GM23248 (cell line): Measurements from ENCODE around the gene EEF2K. TPM values are rescaled to one million over a fixed set of nuclear protein-coding genes. Genes with fewer than 3 reads are reported as not detected.

Experiments
- DNase-seq: peaks from one replicate; pipeline ENCODE4 v3.0.0-alpha.2; 2015
- H2AFZ ChIP-seq: fragments of 200-600 bp; sonication (generic); 2 replicates; pipeline ENCODE4 v1.6.1; 2016; ENCODE audit warnings: antibody characterized with exemption
- H3F3A ChIP-seq: fragments of 200-600 bp; sonication (generic); 2 replicates; pipeline ENCODE4 v1.6.1; 2016; ENCODE audit warnings: mild to moderate bottlenecking, antibody characterized with exemption, mixed run types; ENCODE audit not compliant: insufficient read depth
- H3K27ac ChIP-seq: fragments of 200-600 bp; sonication (generic); 2 replicates; pipeline ENCODE4 v1.5.1; 2016; ENCODE audit warnings: mild to moderate bottlenecking
- H3K27me3 ChIP-seq: fragments of 200-600 bp; sonication (generic); replicated peaks from 2 replicates; pipeline ENCODE4 v1.6.1; 2016; ENCODE audit warnings: mild to moderate bottlenecking; ENCODE audit not compliant: insufficient read depth
- H3K36me3 ChIP-seq: fragments of 200-600 bp; sonication (generic); 2 replicates; pipeline ENCODE4 v1.6.1; 2016; ENCODE audit warnings: low read depth, mild to moderate bottlenecking
- H3K4me1 ChIP-seq: fragments of 200-600 bp; sonication (generic); 2 replicates; pipeline ENCODE4 v1.6.1; 2016; ENCODE audit warnings: mild to moderate bottlenecking; ENCODE audit not compliant: insufficient read depth
- H3K4me2 ChIP-seq: fragments of 200-600 bp; sonication (generic); one replicate; pipeline ENCODE4 v1.6.1; 2016; ENCODE audit warnings: mild to moderate bottlenecking; ENCODE audit not compliant: unreplicated experiment
- H3K4me3 ChIP-seq: fragments of 200-600 bp; sonication (generic); 2 replicates; pipeline ENCODE4 v1.5.1; 2016; ENCODE audit warnings: mild to moderate bottlenecking
- H3K79me2 ChIP-seq: fragments of 200-600 bp; sonication (generic); 2 replicates; pipeline ENCODE4 v1.6.1; 2016; ENCODE audit warnings: mild to moderate bottlenecking; ENCODE audit not compliant: insufficient read depth
- H3K9ac ChIP-seq: fragments of 200-600 bp; sonication (generic); 2 replicates; pipeline ENCODE4 v1.6.1; 2016; ENCODE audit warnings: mild to moderate bottlenecking
- H3K9me2 ChIP-seq: fragments of 200-600 bp; sonication (generic); 2 replicates; pipeline ENCODE4 v1.6.1; 2016; ENCODE audit warnings: mixed run types, mild to moderate bottlenecking, moderate library complexity; ENCODE audit not compliant: insufficient read depth
- H3K9me3 ChIP-seq: fragments of 200-600 bp; sonication (generic); one replicate; pipeline ENCODE4 v1.6.1; 2017; ENCODE audit warnings: low read depth
- H4K20me1 ChIP-seq: fragments of 200-600 bp; sonication (generic); 2 replicates; pipeline ENCODE4 v1.6.0; 2016; ENCODE audit not compliant: insufficient read depth
- EZH2 ChIP-seq: fragments of 200-600 bp; sonication (generic); IDR thresholded peaks from 2 replicates; pipeline ENCODE4 v1.6.1; 2018; ENCODE audit warnings: antibody characterized with exemption, mild to moderate bottlenecking; ENCODE audit not compliant: insufficient read depth, poor library complexity, severe bottlenecking
- EZH2phosphoT487 ChIP-seq: fragments of 200-600 bp; sonication (generic); IDR thresholded peaks from 2 replicates; pipeline ENCODE4 v1.6.1; 2018; ENCODE audit warnings: antibody characterized with exemption, moderate library complexity, mild to moderate bottlenecking, low read depth; ENCODE audit not compliant: insufficient read depth
- WGBS, 2 experiments: methylation state at CpG; one replicate each; pipeline ENCODE4 v1.1.6; 2015 to 2017; ENCODE audit warnings: low lambda C conversion rate in 2 of 2, low coverage in 1 of 2; ENCODE audit errors: missing lambda C conversion rate in 2 of 2; 5-methylcytosine and 5-hydroxymethylcytosine counted together
- in situ Hi-C: fragments of 300-500 bp; cut with MboI; formaldehyde crosslinking; loops from 2 replicates; pipeline ENCODE4 v1.15.0; 2020
- polyA plus RNA-seq: library from polyadenylated mRNA; unstranded; fragments of >200 nt; fragmentation: Nextera tagmentation; extraction: Ambion mirVana; gene quantifications from 2 replicates; pipeline ENCODE4 v1.2.1, GENCODE V29; 2016
- total RNA-seq: library from RNA; depleted of rRNA; stranded (reverse); fragments of >200 nt; shearing (Covaris generic); gene quantifications from 2 replicates; pipeline ENCODE4 v1.2.3, GENCODE V29; 2014

Gene EEF2K
- total and polyA plus RNA-seq, 2 experiments from 2014 or later, result 8.7 to 16.6 TPM

- Histone ChIP-seq H3K4me1 (no peaks in the 10 kb centered on the region; the same call in 1 of the 2 replicates), H3K27ac (no peak overlapping the region), H3F3A (peaks cover 11% of the 10 kb centered on the region; the same call in 1 of the 2 replicates), H3K27me3 (no peaks in the 10 kb centered on the region), H3K9ac (no peak overlapping the region), H2AFZ (no peak overlapping the region), H3K36me3 (no peaks in the 10 kb centered on the region), H3K4me3 (no peak overlapping the region), H3K4me2 (no peak overlapping the region), H3K79me2 (no peaks in the 10 kb centered on the region), H3K9me3 (no peaks in the 10 kb centered on the region), H4K20me1 (no peaks in the 10 kb centered on the region), H3K9me2 (no peaks in the 10 kb centered on the region)
- TF ChIP-seq EZH2phosphoT487 (no peak), EZH2 (no peak)
- no peak for DNase-seq
- in situ Hi-C loops, result no loop called here
- 90 to 91% methylated on average over 11 of the region's 11 CpGs for WGBS, 2 experiments
These were observed 87.3 kb downstream of the EEF2K start for GRCh38 chr16:22293137-22294106.

- Histone ChIP-seq H3K9ac (peak overlapping the region; percentile 78), H3K36me3 (no peaks in the 10 kb centered on the region), H3F3A (peaks cover 19% of the 10 kb centered on the region), H3K4me1 (no peaks in the 10 kb centered on the region; the same call in 1 of the 2 replicates), H3K9me3 (no peaks in the 10 kb centered on the region), H3K79me2 (peaks cover 28% of the 10 kb centered on the region), H3K9me2 (no peaks in the 10 kb centered on the region), H2AFZ (peak overlapping the region; percentile 96), H3K27ac (no peak overlapping the region), H4K20me1 (no peaks in the 10 kb centered on the region), H3K27me3 (no peaks in the 10 kb centered on the region), H3K4me3 (peak overlapping the region; percentile 88), H3K4me2 (peak overlapping the region; percentile 95)
- TF ChIP-seq EZH2phosphoT487 (no peak), EZH2 (no peak)
- peak; percentile 39 for DNase-seq
- WGBS, 2 experiments, result 5 to 6% methylated on average over 17 of the region's 17 CpGs
- in situ Hi-C loops, result loop anchor here (5.0 kb wide), 1 partner anchor 99 kb away; no protein-coding TSS in a partner anchor
These were observed 90.4 kb downstream of the EEF2K start for GRCh38 chr16:22296225-22297113.

- no peaks in the 10 kb centered on the region for H4K20me1 ChIP-seq
- H3K9me2 ChIP-seq, result no peaks in the 10 kb centered on the region
- H3K79me2 ChIP-seq, result peaks cover 36% of the 10 kb centered on the region
- H3K4me3 ChIP-seq, result peak within 1 kb of the TSS; percentile 88
- H3K27ac ChIP-seq, result peak within 1 kb of the TSS; percentile 93
- H3K36me3 ChIP-seq, result no peaks in the 10 kb centered on the region
- H3F3A ChIP-seq, result peaks cover 19% of the 10 kb centered on the region
- 0 to 1% methylated on average over 46 to 73 of the region's 76 CpGs for WGBS, 2 experiments
- H2AFZ ChIP-seq, result peak within 1 kb of the TSS; percentile 96
- H3K27me3 ChIP-seq, result no peaks in the 10 kb centered on the region
- DNase-seq, result peak; percentile 97
- TF ChIP-seq EZH2phosphoT487 (no peak), EZH2 (no peak)
- H3K9ac ChIP-seq, result peak within 1 kb of the TSS; percentile 90
- no peaks in the 10 kb centered on the region for H3K9me3 ChIP-seq
- in situ Hi-C loops, result loop anchor here (5.0 kb wide), 1 partner anchor 100 kb away; no protein-coding TSS in a partner anchor
- no peaks in the 10 kb centered on the region for H3K4me1 ChIP-seq
- peak within 1 kb of the TSS; percentile 95 for H3K4me2 ChIP-seq
These were observed 91.2 kb downstream of the EEF2K start, which contains the start of gene POLR3E for GRCh38 chr16:22297114-22297870. TSS of gene POLR3E (plus strand) at chr16:22297409. CDS start at chr16:22302969, 5,560 bp downstream.
